Measurements from ENCODE around the gene IFI16. TPM values are rescaled to one million over a fixed set of nuclear protein-coding genes. Genes with fewer than 3 reads are reported as not detected.

IFI16 gene
- total and polyA plus RNA-seq, 10 of the 15 experiments (the other 5 are each of a cell fraction or from before 2014, with no cell fraction given): 120 to 375 (median 188) TPM

- no peak for TF ChIP-seq REST (IDR thresholded peaks at IDR 0.05; ENCODE audit: low read depth, low read length)
Measured at GRCh38 chr1:159079525-159079924, 69.8 kb downstream of the IFI16 start (continued).

- Histone ChIP-seq H3K27ac (ENCODE audit: control insufficient read depth, insufficient read depth) (no peak overlapping the region), H3K4me3 (no peak overlapping the region), H3K9ac (ENCODE audit: control insufficient read depth, insufficient read depth, low read length) (no peak overlapping the region), H3K9me3 (replicated peaks; ENCODE audit: control insufficient read depth, insufficient read depth, low read length) (no peaks in the 10 kb centered on the region), H3K4me1 (ENCODE audit: control insufficient read depth, insufficient read depth, low read length) (peaks cover 11% of the 10 kb centered on the region), H2AFZ (ENCODE audit: control insufficient read depth, low read depth, low read length) (no peak overlapping the region), H3K27me3 (replicated peaks in 1 of 2; ENCODE audit: control insufficient read depth in 2 of 2, insufficient read depth in 2 of 2, low read length in 1 of 2) (no peaks in the 10 kb centered on the region), H3K4me2 (ENCODE audit: control insufficient read depth, insufficient read depth) (no peak overlapping the region), H3K79me2 (ENCODE audit: control insufficient read depth, insufficient read depth, low read length) (no peaks in the 10 kb centered on the region), H4K20me1 (ENCODE audit: control insufficient read depth, insufficient read depth) (no peaks in the 10 kb centered on the region), H3K36me3 (ENCODE audit: control insufficient read depth in 2 of 2, insufficient read depth in 2 of 2, low read length in 1 of 2) (no peaks in the 10 kb centered on the region)
- ChIA-PET POLR2A (interaction anchor here (0.7 kb wide), 1 partner anchor 8 kb away, joined by 3 read pairs; no protein-coding TSS in a partner anchor), CTCF (interaction anchor here (1.1 to 1.7 kb wide), 3 partner anchors 9 to 14 kb away, joined by 3 to 5 read pairs (median 4); no protein-coding TSS in a partner anchor), RAD21 (ENCODE audit: unreplicated experiment) (no interaction called here), SMC1A (ENCODE audit: uncharacterized antibody, unreplicated experiment) (interaction anchor here (0.7 kb wide), 1 partner anchor 1505 kb away, joined by 3 read pairs; no protein-coding TSS in a partner anchor)
- intact Hi-C loops (cut with micrococcal nuclease; ENCODE audit: unreplicated experiment) (no loop called here), in situ Hi-C loops (cut with MboI) (no loop called here)
- DNase-seq (ENCODE audit: low read depth, low spot score): no peak
- ATAC-seq: no peak
- TF ChIP-seq ASH2L (IDR thresholded peaks at IDR 0.05; ENCODE audit: borderline replicate concordance, low read depth): no peak
- TF ChIP-seq ZNF274 (IDR thresholded peaks at IDR 0.05; ENCODE audit: insufficient read depth, insufficient read length): no peak
- TF ChIP-seq CUX1 (IDR thresholded peaks at IDR 0.05; ENCODE audit: insufficient replicate concordance, low read depth, low read length): no peak
- TF ChIP-seq NR2F1 (conservative IDR thresholded peaks at IDR 0.05): no peak
- TF ChIP-seq DPF2 (IDR thresholded peaks at IDR 0.05): no peak
- TF ChIP-seq FOXK2 (IDR thresholded peaks at IDR 0.05): no peak
- no peak for TF ChIP-seq MTA3 (IDR thresholded peaks at IDR 0.05; ENCODE audit: borderline replicate concordance, low read length)
- TF ChIP-seq KLF5 (IDR thresholded peaks at IDR 0.05; ENCODE audit: partially characterized antibody): no peak
- TF ChIP-seq JUNB (IDR thresholded peaks at IDR 0.05): no peak
- no peak for TF ChIP-seq SRF (IDR thresholded peaks at IDR 0.05; ENCODE audit: low read depth in 2 of 2, low read length in 2 of 2)
- no peak for FAIRE-seq
- BruUV-seq (replicated peaks): no TSS peak
- 91% methylated on average over 1 of the region's 1 CpG for WGBS (ENCODE audit: insufficient coverage, insufficient replicate concordance, low lambda C conversion rate, missing lambda C conversion rate)
Measured at GRCh38 chr1:159081626-159082025, 71.9 kb downstream of the IFI16 start.
